HepG2 (cell line): ENCODE measurements around the gene NDUFB10. TPM values are rescaled to one million over a fixed set of nuclear protein-coding genes. Genes with fewer than 3 reads are reported as not detected.
A peak's percentile ranks its signal among the peaks of the same experiment; 100 is the strongest.

ENCODE experiments used
- ATAC-seq: fragments of 200-7000 bp; cut with Tn5 transposase; 3 replicates; pipeline ENCODE4 v1.9.1; 2020; ENCODE audit warnings: mild to moderate bottlenecking, moderate library complexity
- BruUV-seq: library from RNA; stranded (reverse); fragments of 400-500 nt; replicated peaks from 2 replicates; lab custom pipeline; 2021; lab: Mats Ljungman, UMichigan
- CTCF ChIA-PET: fragments of 300-600 bp; formaldehyde crosslinking; extraction: SDS; loops from one replicate; lab custom pipeline; 2021; ENCODE audit warnings: low total read pairs, inconsistent platforms, low intra/inter-chr PET ratio; lab: Yijun Ruan, JAX
- POLR2A ChIA-PET: fragments of 350-600 bp; sonication (Branson Sonifier 250); formaldehyde crosslinking; loops from one replicate; lab custom pipeline; 2020; ENCODE audit warnings: antibody characterized with exemption, inconsistent platforms; lab: Yijun Ruan, JAX
- DNase-seq: peaks from one replicate; pipeline ENCODE4 v3.0.0-alpha.2; 2015; ENCODE audit warnings: low spot score
- FAIRE-seq: peaks from 3 replicates; lab custom pipeline; 2011; peaks lifted over from hg19 to GRCh38; lab: Jason Lieb, UNC
- H2AFZ ChIP-seq: one replicate; pipeline ENCODE4 v1.6.1; 2011; ENCODE audit warnings: low read length, inconsistent platforms
- H3K27ac ChIP-seq: fragments of 300-600 bp; 3 replicates; pipeline ENCODE4 v1.8.0; 2011; ENCODE audit warnings: mixed run types, mild to moderate bottlenecking, mixed read lengths, low read length, inconsistent platforms; ENCODE audit not compliant: insufficient read depth; ENCODE audit errors: extremely low read length
- H3K27me3 ChIP-seq, 2 experiments: fragments of 200-600 bp in 1 of 2; 2 replicates in 1 of 2; 3 replicates in 1 of 2; pipeline versions ENCODE4 v1.6.0 to v1.8.0; 2011; ENCODE audit warnings: low read length in 2 of 2, mild to moderate bottlenecking in 2 of 2, moderate library complexity in 2 of 2, inconsistent platforms in 1 of 2; ENCODE audit not compliant: insufficient read depth in 2 of 2, control insufficient read depth in 1 of 2
- H3K36me3 ChIP-seq, 2 experiments: fragments of 200-600 bp in 1 of 2; replicated peaks in 1 of 2; 2 replicates in 1 of 2; 3 replicates in 1 of 2; pipeline versions ENCODE4 v1.5.1 to v1.8.0; 2011; ENCODE audit warnings: low read length in 2 of 2, inconsistent platforms in 1 of 2; ENCODE audit not compliant: insufficient read depth in 2 of 2, control insufficient read depth in 1 of 2
- H3K4me1 ChIP-seq: 2 replicates; pipeline ENCODE4 v1.5.1; 2012; ENCODE audit warnings: low read length, inconsistent platforms; ENCODE audit not compliant: insufficient read depth
- H3K4me2 ChIP-seq: 2 replicates; pipeline ENCODE4 v1.6.0; 2011; ENCODE audit warnings: low read depth, low read length, inconsistent platforms
- H3K4me3 ChIP-seq, 3 experiments: fragments of 200-600 bp in 1 of 3; sonication (generic), shearing (Covaris generic) in 1 of 3; replicated peaks in 1 of 3; 2 replicates each; pipeline ENCODE4 v1.5.1; 2011 to 2016; ENCODE audit warnings: low read length in 3 of 3, inconsistent platforms in 2 of 3, low read depth in 2 of 3, mild to moderate bottlenecking in 2 of 3, control low read depth in 1 of 3, mixed read lengths in 1 of 3; ENCODE audit not compliant: insufficient read depth in 1 of 3
- H3K79me2 ChIP-seq: one replicate; pipeline ENCODE4 v1.6.1; 2011; ENCODE audit warnings: low read length, inconsistent platforms; ENCODE audit not compliant: insufficient read depth
- H3K9ac ChIP-seq: 2 replicates; pipeline ENCODE4 v1.6.0; 2011; ENCODE audit warnings: mild to moderate bottlenecking, low read depth, low read length, inconsistent platforms; ENCODE audit not compliant: insufficient read depth
- H3K9me3 ChIP-seq: 2 replicates; pipeline ENCODE4 v1.5.1; 2012; ENCODE audit warnings: mild to moderate bottlenecking, low read length
- H4K20me1 ChIP-seq: 2 replicates; pipeline ENCODE4 v1.6.0; 2011; ENCODE audit warnings: inconsistent platforms, mild to moderate bottlenecking, low read length, moderate library complexity; ENCODE audit not compliant: insufficient read depth
- CTCF ChIP-seq: sonication (generic); formaldehyde crosslinking; IDR thresholded peaks from 2 replicates; pipeline ENCODE4 v1.5.0; 2020; ENCODE audit warnings: mild to moderate bottlenecking, missing genetic modification reagents, moderate library complexity
- HNRNPL ChIP-seq: fragments of 200-400 bp; formaldehyde crosslinking; IDR thresholded peaks from 2 replicates; pipeline ENCODE4 v1.6.1; 2017; ENCODE audit warnings: mild to moderate bottlenecking, low read depth, low read length
- STAG1 ChIP-seq: sonication (generic); formaldehyde crosslinking; IDR thresholded peaks from 2 replicates; pipeline ENCODE4 v1.4.0; 2020; ENCODE audit warnings: missing genetic modification reagents
- ZNF367 ChIP-seq: sonication (generic); formaldehyde crosslinking; IDR thresholded peaks from 2 replicates; pipeline ENCODE4 v1.4.0; 2020; ENCODE audit warnings: missing genetic modification reagents, borderline replicate concordance
- WGBS: methylation state at CpG from one replicate; pipeline ENCODE4 v1.1.6; 2017; ENCODE audit warnings: low lambda C conversion rate; 5-methylcytosine and 5-hydroxymethylcytosine counted together
- in situ Hi-C: cut with HindIII; loops from 2 replicates; pipeline ENCODE4 v1.10.0; 2017; ENCODE audit warnings: low pct_unique_long_range_greater_than_20kb; ENCODE audit not compliant: extremely low pct_ligation_motif_present
- intact Hi-C: fragments of 100-400 bp; cut with micrococcal nuclease; formaldehyde crosslinking; loops from one replicate; pipeline ENCODE4 v1.10.0; 2022; ENCODE audit not compliant: unreplicated experiment
- polyA plus RNA-seq, 8 experiments: library from polyadenylated mRNA; depleted of rRNA in 3 of 8; stranded (reverse) in 7 of 8; unstranded in 1 of 8; fragments of >200 nt; fragmentation: Illumina TruSeq in 4 of 8; extraction: Trizol in 4 of 8; gene quantifications; 2 replicates each; pipeline versions ENCODE4 v1.2.1 to v1.2.3, GENCODE V29; 2011 to 2016; ENCODE audit warnings: low read depth in 4 of 8, missing spikeins in 1 of 8, mixed read lengths in 1 of 8; ENCODE audit not compliant: insufficient read depth in 1 of 8
- total RNA-seq, 5 experiments: library from RNA; depleted of rRNA; stranded (reverse); fragments of >200 nt; fragmentation: Illumina TruSeq; extraction: Trizol; gene quantifications; 2 replicates each; pipeline ENCODE4 v1.2.3, GENCODE V29; 2016; ENCODE audit warnings: low read depth in 1 of 5
- TF ChIP-seq, protein P1 (sequence below): sonication (generic); formaldehyde crosslinking; IDR thresholded peaks from 2 replicates; pipeline ENCODE4 v1.4.0; 2020; ENCODE audit warnings: missing genetic modification reagents

The NDUFB10 gene
- total and polyA plus RNA-seq, 2 of the 13 experiments (the other 11 are each of a cell fraction or from before 2014, with no cell fraction given) = 68.6 to 157 TPM

GRCh38 chr16:2005646-2006045 is 46.3 kb downstream of the NDUFB10 start:
- ATAC-seq (no peak), DNase-seq (no peak), FAIRE-seq (no peak)
- Histone ChIP-seq H3K4me3 (no peak overlapping the region), H4K20me1 (peaks cover 18% of the 10 kb centered on the region; the same call in 1 of the 2 replicates), H3K36me3 (peaks cover 17 to 28% of the 10 kb centered on the region in 2 experiments), H3K9me3 (no peaks in the 10 kb centered on the region), H2AFZ (no peak overlapping the region), H3K9ac (no peak overlapping the region), H3K27ac (no peak overlapping the region), H3K4me1 (peaks cover 50% of the 10 kb centered on the region), H3K79me2 (peaks cover 52% of the 10 kb centered on the region), H3K27me3 (no peaks in the 10 kb centered on the region), H3K4me2 (no peak overlapping the region)
- ChIA-PET CTCF (no interaction called here), POLR2A (interaction anchor here (0.7 to 2.8 kb wide), 3 partner anchors 21 to 135 kb away, joined by 3 to 27 read pairs (median 3); partner anchors contain the start of genes GFER and RPS2)
- TF ChIP-seq, protein P1, sequence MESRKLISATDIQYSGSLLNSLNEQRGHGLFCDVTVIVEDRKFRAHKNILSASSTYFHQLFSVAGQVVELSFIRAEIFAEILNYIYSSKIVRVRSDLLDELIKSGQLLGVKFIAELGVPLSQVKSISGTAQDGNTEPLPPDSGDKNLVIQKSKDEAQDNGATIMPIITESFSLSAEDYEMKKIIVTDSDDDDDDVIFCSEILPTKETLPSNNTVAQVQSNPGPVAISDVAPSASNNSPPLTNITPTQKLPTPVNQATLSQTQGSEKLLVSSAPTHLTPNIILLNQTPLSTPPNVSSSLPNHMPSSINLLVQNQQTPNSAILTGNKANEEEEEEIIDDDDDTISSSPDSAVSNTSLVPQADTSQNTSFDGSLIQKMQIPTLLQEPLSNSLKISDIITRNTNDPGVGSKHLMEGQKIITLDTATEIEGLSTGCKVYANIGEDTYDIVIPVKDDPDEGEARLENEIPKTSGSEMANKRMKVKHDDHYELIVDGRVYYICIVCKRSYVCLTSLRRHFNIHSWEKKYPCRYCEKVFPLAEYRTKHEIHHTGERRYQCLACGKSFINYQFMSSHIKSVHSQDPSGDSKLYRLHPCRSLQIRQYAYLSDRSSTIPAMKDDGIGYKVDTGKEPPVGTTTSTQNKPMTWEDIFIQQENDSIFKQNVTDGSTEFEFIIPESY (CRISPR knock-in tag) = peak; percentile 17; the same call in 1 of the 2 replicates
- 0 out of 2 replicates have a peak, but pooled peaks have one; percentile 10 for TF ChIP-seq CTCF (CRISPR knock-in tag)
- TF ChIP-seq ZNF367 = no peak
- TF ChIP-seq STAG1 (CRISPR knock-in tag) = peak; percentile 19; the same call in 1 of the 2 replicates
- 0 out of 2 replicates have a peak, but pooled peaks have one; percentile 27 for TF ChIP-seq HNRNPL
- 98% methylated on average over 14 of the region's 21 CpGs for WGBS
- BruUV-seq = no TSS peak
- in situ Hi-C loops (no loop called here), intact Hi-C loops (no loop called here)
